Left hindlimb (tissue), 1 donor: ENCODE measurements around the gene DBT.
A peak's percentile ranks its signal among the peaks of the same experiment; 100 is the strongest.
"Not testable (repeated sequence)": the region's sequence is repeated elsewhere in the genome, so short reads cannot be mapped to it uniquely, and the experiment has no call there.

Source experiments
- DNase-seq: peaks from one replicate; pipeline ENCODE4 v3.0.0-alpha.2; 2018

Gene DBT

GRCh38 chr1:100249537-100250257 is at the start of gene DBT:
Gene DBT, minus strand, starts transcription at chr1:100249834. Its CDS starts 14 bp downstream, at chr1:100249820.
- peak; percentile 96 for DNase-seq

DNA sequence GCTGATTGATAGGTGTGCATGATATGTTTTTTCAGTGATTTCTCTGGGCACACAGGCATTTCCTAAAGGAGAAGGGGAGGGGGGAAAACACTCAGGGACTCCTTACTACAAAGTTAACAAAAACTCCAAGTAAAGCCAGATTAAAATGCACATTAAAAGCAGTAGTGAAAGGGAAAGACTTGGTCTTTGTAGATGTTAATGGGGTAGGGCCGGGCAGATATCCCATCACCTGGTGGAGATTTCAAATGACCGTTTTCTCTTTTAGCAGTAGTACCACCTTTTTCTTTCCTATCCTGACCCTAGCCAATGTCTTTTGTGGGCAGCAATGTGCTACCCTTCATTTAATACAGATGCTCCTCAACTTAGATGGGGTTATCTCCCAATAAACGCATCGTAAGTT is 48.9 kb upstream of the DBT start:
- no peak for DNase-seq

- not testable (repeated sequence) for DNase-seq
These were observed 47.4 kb upstream of the DBT start for GRCh38 chr1:100296997-100297396.

- no peak for DNase-seq
These were observed 46.5 kb upstream of the DBT start for GRCh38 chr1:100296140-100296539.

DNA sequence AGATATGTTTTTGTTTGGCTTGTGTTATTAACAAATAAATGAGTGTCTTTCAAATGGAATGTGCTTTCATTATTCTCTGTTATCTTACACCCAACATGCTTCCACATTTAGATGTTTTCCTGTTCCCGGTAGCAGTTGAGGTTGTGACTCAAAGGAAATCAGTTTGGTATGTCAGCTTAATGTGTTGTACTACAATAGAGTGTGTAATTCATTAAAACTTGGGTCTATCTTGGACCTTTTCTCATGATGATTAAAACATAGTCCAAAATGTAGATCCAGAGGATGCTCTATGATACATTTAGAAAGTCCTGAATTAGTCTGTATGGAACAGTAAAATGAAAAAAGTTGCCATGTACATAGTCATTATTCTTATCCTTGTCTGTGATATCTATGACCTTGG is 43.1 kb upstream of the DBT start:
- DNase-seq: no peak

- no peak for DNase-seq
These were observed 40.7 kb upstream of the DBT start for GRCh38 chr1:100290291-100290690.

DNA sequence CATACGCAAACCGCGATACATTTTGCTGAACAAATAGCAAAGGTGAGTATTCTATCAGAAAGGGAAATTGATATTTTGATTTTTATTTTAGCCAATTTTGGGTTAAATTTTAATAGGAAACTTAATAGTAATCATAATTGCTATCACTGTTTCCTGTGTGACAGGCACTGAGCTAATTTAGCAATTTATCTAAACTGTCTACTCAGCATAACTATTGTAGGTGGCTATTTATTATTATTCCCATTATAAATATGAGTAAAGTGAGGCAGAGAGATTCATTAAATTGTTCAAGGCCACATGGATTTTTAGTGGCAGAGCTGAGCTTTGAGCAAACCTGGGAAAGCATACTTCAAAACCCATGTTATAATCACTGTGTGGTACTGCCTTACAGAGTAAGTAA is 37.5 kb upstream of the DBT start:
- no peak for DNase-seq

DNA sequence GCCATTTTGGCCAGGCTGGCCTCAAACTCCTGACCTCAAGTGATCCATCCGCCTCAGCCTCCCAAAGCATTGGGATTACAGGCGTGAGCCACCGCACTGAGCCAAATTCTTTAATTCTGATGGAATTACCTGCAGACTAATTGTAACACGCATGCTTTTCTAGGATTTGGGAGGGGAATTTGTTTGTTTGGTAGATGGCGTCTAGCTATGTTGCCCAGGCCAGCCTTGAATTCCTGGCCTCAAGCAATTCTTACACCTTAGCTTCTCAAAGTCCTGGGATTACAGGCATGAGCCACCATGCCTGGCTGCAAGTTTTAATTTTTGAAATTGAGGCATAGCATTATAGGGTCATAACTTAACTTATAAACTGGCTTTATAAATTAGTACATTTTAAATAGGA is 35.0 kb upstream of the DBT start:
- DNase-seq: no peak

DNA sequence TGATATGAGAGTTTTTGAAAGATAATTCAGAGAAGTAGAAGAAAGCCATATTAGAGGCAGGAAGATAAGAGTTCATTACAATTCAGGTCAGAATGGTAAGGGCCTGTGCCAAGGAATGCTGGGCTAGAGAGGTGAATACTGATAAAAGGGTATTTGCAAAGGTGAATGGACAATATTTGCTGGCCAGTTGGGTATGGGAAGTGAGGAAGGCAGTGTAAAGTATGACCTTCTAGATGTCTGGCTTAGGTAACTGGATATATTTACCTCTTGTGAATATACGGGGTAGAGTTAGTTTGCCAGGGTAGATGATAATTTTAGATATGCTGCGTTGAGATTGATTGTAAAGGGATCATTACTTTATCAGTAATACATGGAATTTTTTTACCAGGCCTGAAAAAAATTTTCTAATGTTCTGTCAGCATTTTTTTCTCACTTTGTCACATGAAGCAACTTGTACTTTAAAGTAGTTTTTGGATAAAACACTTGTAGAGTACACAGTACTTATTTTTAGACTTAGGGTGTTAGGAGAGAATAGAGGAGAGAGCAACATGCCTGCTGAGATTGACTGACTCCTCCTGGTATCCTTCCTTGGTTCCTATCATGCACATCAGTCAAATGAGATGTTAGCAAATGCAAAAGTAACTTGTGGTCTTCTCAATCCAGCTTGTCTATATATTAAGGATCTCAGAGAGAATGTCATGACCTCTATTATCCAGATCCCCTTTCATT is 30.5 kb upstream of the DBT start:
- DNase-seq: no peak

DNA sequence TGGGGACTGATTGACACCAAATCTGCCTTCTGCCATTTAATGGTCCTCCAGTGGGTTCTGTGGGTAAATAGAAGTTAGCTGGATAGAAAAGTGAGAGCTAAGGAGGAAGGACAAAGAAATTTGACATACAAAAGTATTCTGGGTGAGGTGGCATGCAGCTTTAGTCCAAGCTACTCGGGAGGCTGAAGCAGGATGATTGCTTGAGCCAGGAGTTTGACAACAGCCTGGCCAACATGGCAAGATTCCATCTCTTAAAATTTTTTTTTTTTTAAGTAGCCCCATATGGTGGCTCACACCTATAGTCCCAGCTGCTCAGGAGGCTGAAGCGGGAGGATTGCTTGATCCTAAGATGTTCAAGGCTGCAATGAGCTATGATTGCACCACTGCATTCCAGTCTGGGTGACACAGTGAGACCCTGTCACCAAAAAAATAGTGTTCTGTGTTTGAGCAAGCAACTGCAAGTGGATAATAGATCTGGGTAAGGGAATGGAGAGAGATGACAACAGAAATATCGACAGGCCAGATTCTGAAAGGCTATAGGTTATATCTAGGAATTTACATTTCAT is 29.8 kb upstream of the DBT start:
- DNase-seq: no peak

DNA sequence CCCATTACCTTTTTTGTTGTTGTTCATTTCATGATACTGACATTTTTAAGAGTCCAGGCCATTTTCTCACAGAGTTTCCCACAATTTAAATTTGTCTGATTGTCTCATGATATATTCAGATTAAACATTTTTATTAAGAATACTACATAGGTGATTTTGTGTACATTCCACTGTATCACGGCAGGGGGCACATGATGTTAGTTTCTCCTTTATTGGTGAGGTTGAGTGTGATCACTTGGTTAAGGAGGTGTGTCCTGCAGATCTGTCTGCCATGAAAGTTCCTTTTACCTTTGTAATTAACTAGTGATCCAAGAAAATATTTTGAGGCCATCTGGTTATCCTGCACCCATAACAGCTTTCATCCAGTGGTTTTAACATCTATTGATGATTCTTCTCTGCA is 28.2 kb upstream of the DBT start:
- DNase-seq: no peak

DNA sequence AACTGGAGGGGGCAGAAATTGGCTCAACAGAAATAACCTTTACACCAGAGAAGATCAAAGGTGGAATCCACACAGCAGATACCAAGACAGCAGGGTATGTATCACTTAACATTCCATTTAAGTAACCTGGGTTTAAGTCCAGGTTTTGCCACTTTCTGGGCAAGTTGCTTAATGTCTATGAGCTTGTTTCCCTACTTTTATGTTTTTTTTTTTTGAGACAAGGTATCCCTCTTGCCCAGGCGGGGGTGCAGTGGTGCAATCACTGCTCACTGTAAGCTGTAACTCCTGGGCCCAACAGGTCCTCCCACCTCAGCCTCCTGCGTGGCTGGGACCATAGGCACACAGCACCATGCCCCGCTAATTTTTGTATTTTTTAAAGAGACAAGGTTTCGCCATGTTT is 18.6 kb upstream of the DBT start:
- no peak for DNase-seq

DNA sequence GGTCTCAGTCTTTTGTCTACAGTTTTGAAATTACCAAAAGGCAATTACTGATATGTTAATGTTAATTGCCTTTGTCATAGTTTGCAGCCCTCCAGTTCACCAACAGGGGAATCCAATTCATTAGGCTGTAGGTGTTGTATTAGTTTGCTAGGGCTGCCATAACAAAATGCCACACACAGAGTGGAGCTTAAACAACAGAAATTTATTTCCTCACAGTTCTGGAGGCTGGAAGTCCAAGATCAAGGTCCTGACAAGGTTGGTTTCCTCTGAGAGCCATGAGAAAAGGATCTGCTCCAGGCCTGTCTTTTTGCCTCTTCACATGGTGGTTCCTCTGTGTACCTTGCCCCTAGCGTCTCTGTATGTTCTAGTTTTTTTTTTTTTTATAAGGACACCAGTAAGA is 17.6 kb upstream of the DBT start:
- DNase-seq: no peak

DNA sequence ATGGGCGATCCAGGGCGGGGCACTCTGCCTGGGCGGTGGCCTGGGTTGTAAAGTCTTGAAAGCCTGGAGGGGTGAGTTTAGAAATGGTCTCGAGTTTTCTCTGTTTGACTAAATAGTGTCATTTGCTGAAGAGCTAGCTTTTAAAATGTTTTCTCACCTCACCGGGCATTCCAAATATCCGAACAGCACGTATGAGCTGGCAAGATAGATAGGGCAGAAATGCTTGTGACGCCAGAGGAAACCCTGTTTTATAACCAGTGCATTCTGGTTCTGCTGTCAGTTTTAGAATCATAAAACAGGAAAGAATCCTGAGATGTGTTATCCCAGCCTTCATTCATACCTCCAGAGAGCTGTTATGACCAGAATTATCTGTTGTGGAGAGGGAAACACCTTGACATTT is 17.1 kb upstream of the DBT start:
- no peak for DNase-seq

- peak; percentile 95 for DNase-seq
These were observed 16.5 kb upstream of the DBT start, which contains the start of gene RTCA for GRCh38 chr1:100265931-100266740. Gene RTCA, plus strand, starts transcription at chr1:100266216. Its CDS starts 160 bp downstream, at chr1:100266376.

DNA sequence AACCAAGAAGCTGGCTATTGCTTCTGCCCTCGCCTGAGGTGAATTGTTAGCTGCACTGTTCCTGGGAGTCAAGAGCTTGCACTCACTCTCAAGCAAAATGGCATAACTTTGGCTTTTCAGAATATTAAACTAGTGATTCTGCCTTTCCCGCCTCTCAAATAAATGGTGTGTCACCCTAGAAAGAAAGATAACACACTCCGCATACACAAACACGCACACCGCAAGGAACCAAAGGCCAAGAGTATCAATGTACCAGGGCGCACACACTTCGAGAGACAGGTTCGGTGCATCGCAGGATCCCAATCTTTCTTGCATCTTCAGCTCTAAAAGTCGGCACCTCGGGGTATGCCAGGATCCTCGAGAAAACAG is 15.9 kb upstream of the DBT start:
- no peak for DNase-seq

- DNase-seq: not testable (repeated sequence)
These were observed 14.4 kb upstream of the DBT start for GRCh38 chr1:100264081-100264480.

- no peak for DNase-seq
These were observed 12.1 kb upstream of the DBT start for GRCh38 chr1:100261686-100262085.

- not testable (repeated sequence) for DNase-seq
These were observed 8.8 kb upstream of the DBT start for GRCh38 chr1:100258427-100258826.

DNA sequence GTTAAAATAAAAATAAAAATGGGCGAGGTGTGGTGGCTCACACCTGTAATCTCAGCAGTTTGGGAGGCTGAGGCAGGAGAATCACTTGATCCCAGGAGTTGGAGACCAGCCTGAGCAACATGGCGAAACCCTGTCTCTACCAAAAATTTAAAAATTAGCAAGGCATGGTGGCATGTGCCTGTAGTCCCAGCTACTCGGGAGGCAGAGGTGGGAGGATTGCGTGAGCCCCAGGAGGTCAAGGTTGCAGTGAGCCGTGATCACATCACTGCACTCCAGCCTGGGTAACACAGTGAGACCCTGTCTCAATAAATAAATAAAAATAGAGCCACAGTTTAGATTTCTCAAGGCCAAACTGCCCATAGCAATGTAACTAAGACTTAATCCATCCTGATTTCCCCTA is 6.6 kb upstream of the DBT start:
- not testable (repeated sequence) for DNase-seq

DNA sequence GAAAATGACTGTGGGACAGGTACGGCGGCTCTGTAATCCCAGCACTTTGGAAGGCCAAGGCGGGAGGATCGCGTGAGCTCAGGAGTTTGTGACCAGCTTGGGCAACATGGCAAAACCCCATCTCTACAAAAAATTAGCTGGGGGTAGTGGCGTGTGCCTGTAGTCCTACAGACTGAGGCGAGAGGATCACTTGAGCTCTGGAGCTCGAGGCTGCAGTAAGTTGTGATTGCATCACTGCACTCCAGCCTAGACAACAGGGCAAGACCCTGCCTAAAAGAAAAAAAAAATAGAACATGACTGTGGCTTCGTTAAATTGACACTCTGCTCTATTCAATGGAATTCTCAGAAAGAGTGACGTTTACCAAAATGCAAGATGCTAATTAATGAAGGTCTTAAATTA is 3.9 kb upstream of the DBT start:
- no peak for DNase-seq

DNA sequence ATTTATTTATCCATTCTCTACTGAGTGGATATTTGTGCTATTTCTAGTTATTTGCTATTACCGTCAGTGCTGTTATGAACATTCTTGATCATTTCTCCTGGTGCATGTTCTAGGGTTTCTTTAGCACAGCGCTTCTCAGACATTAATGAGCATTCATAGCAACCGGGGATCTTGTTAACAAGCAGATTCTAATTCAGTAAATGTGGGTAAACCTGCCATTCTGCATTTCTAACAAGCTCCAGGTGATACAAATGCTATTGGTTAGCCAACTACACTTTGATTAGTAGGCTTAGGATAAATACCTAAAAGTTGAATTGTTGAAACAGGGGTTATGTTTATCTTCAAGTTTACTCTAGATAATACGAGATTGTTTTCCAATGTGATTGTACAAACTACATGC is 3.3 kb upstream of the DBT start:
- DNase-seq: no peak

- DNase-seq: no peak
These were observed 1.2 kb upstream of the DBT start for GRCh38 chr1:100250807-100251206.
